ENCODE data around the gene GLT1D1. TPM values are rescaled to one million over a fixed set of nuclear protein-coding genes. Genes with fewer than 3 reads are reported as not detected.

Gene GLT1D1
- total and polyA plus RNA-seq, 2 of the 8 experiments (the other 6 are each of a cell fraction or from before 2014, with no cell fraction given) = 1.5 to 3.6 TPM

- Histone ChIP-seq H4K20me1 (replicated peaks in 1 of 2; ENCODE audit: control insufficient read depth in 1 of 2, insufficient read depth in 2 of 2, low read length in 2 of 2) (no peaks in the 10 kb centered on the region), H4K8ac (ENCODE audit: extremely low read depth, insufficient read depth, low read length) (no peak overlapping the region), H4K91ac (replicated peaks; ENCODE audit: insufficient read length, low read length) (no peak overlapping the region), H2BK15ac (ENCODE audit: low read length) (0 out of 2 replicates have a peak overlapping the region, but pooled peaks have one; percentile 61), H3K4me3 (ENCODE audit: extremely low read depth in 1 of 4, insufficient read depth in 2 of 4, low read depth in 3 of 4, low read length in 4 of 4) (no peak overlapping the region), H3K79me2 (ENCODE audit: control insufficient read depth in 1 of 2, insufficient read depth in 2 of 2, low read length in 2 of 2) (no peaks in the 10 kb centered on the region), H2AK5ac (ENCODE audit: low read depth, low read length) (no peak overlapping the region; the same call in 1 of the 2 replicates), H3K18ac (ENCODE audit: extremely low read depth, low read length) (no peak overlapping the region; the same call in 1 of the 2 replicates), H3K9ac (replicated peaks in 1 of 4; ENCODE audit: extremely low read depth in 1 of 4, low read depth in 3 of 4, low read length in 3 of 4) (no peak overlapping the region), H3K23ac (ENCODE audit: insufficient read length) (no peak overlapping the region), H3K79me1 (ENCODE audit: low read depth, low read length) (no peaks in the 10 kb centered on the region; the same call in 1 of the 2 replicates), H4K5ac (ENCODE audit: insufficient read length, low read depth, low read length) (no peak overlapping the region), H3K23me2 (ENCODE audit: low read depth, low read length) (peaks cover 6% of the 10 kb centered on the region; the same call in 1 of the 2 replicates), H3K4me2 (ENCODE audit: insufficient read depth in 1 of 2, low read depth in 2 of 2, low read length in 2 of 2) (peak overlapping the region in 1 of 2 experiments; percentile 45; a peak in 1 of 4 replicates), H2BK120ac (replicated peaks; ENCODE audit: low read depth, low read length) (no peak overlapping the region), H3K36me3 (ENCODE audit: control insufficient read depth in 2 of 4, insufficient read depth in 4 of 4, low read length in 3 of 4) (no peaks in the 10 kb centered on the region), H2AFZ (ENCODE audit: low read length) (no peak overlapping the region), H3K4me1 (replicated peaks in 1 of 4; ENCODE audit: control insufficient read depth in 3 of 4, insufficient read depth in 4 of 4, low read length in 3 of 4) (peaks cover 4 to 45% (median 21%) of the 10 kb centered on the region in 4 experiments), H2BK20ac (ENCODE audit: low read length) (peak overlapping the region; percentile 34; the same call in 1 of the 2 replicates), H3K4ac (replicated peaks; ENCODE audit: insufficient read length, low read depth, low read length) (no peak overlapping the region), H2BK5ac (ENCODE audit: low read depth, low read length) (no peak overlapping the region), H3K9me3 (ENCODE audit: insufficient read depth in 2 of 2, low read depth in 1 of 2, low read length in 1 of 2) (no peaks in the 10 kb centered on the region), H3K27ac (ENCODE audit: low read depth, low read length) (no peak overlapping the region), H2BK12ac (ENCODE audit: low read depth, low read length) (peak overlapping the region; percentile 92; the same call in 1 of the 2 replicates), H3K14ac (ENCODE audit: insufficient read length) (no peak overlapping the region), H3K27me3 (replicated peaks in 1 of 4; ENCODE audit: control insufficient read depth in 3 of 4, extremely low read depth in 1 of 4, insufficient read depth in 3 of 4, low read length in 3 of 4) (peaks cover 0 to 17% (median 10%) of the 10 kb centered on the region in 4 experiments; a peak in 6 of 7 replicates), H3K56ac (replicated peaks; ENCODE audit: insufficient read length, low read depth, low read length) (no peak overlapping the region)
- DNase-seq (ENCODE audit: low read depth in 1 of 2, low spot score in 2 of 2) = no peak
- ChIA-PET CTCF (ENCODE audit: partially characterized antibody) (interaction anchor here (1.3 to 4.7 kb wide), 10 partner anchors 9 to 943 kb away, joined by 4 to 20 read pairs (median 14); no protein-coding TSS in a partner anchor), POLR2A (ENCODE audit: partially characterized antibody) (interaction anchor here (0.7 to 2.5 kb wide), 2 partner anchors 11 to 257 kb away, joined by 3 to 9 read pairs; no protein-coding TSS in a partner anchor)
- no peak for FAIRE-seq
- WGBS, 2 experiments (ENCODE audit: extremely low coverage in 1 of 2, insufficient coverage in 1 of 2, insufficient read length in 1 of 2, insufficient replicate concordance in 2 of 2, low coverage in 1 of 2, low lambda C conversion rate in 2 of 2, missing lambda C conversion rate in 1 of 2) = 80% methylated on average over 13 of the region's 13 CpGs; no CpG with 5 or more reads in 1 of the 2 experiments
- no peak for TF ChIP-seq SAP30 (IDR thresholded peaks at IDR 0.05; ENCODE audit: insufficient read depth, insufficient replicate concordance, low read length)
- no peak for TF ChIP-seq EP300 (IDR thresholded peaks at IDR 0.05; ENCODE audit: borderline replicate concordance in 1 of 2, low read depth in 2 of 2, low read length in 2 of 2)
- no peak for TF ChIP-seq SUZ12 (IDR thresholded peaks at IDR 0.05; ENCODE audit: low read length)
- TF ChIP-seq CREB1 (IDR thresholded peaks at IDR 0.05) = no peak
- no peak for TF ChIP-seq CHD2 (IDR thresholded peaks at IDR 0.05; ENCODE audit: low read length)
- TF ChIP-seq SRF (IDR thresholded peaks at IDR 0.05; ENCODE audit: low read depth, low read length) = no peak
- TF ChIP-seq POU5F1 (IDR thresholded peaks at IDR 0.05; ENCODE audit: low read depth, low read length) = no peak
- no peak for TF ChIP-seq ZNF274 (IDR thresholded peaks at IDR 0.05; ENCODE audit: borderline replicate concordance, extremely low read depth, low read length)
- TF ChIP-seq, protein P1, sequence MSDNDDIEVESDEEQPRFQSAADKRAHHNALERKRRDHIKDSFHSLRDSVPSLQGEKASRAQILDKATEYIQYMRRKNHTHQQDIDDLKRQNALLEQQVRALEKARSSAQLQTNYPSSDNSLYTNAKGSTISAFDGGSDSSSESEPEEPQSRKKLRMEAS (IDR thresholded peaks at IDR 0.05) = no peak
- no peak for TF ChIP-seq GTF2F1 (IDR thresholded peaks at IDR 0.05; ENCODE audit: borderline replicate concordance, low read depth, low read length)
- TF ChIP-seq TAF7 (optimal IDR thresholded peaks at IDR 0.05; ENCODE audit: borderline replicate concordance, low read depth, low read length) = no peak
- no peak for TF ChIP-seq EZH2 (IDR thresholded peaks at IDR 0.05; ENCODE audit: low read depth, low read length, severe bottlenecking)
- no peak for TF ChIP-seq TAF1 (IDR thresholded peaks at IDR 0.05; ENCODE audit: low read depth, low read length)
These were observed 117.7 kb downstream of the GLT1D1 start for GRCh38 chr12:128970941-128971340.

Measured in H1 (cell line).